ENCODE data around the gene NAA10.

GRCh38 chrX:153957224-153957623, 22.4 kb upstream of the NAA10 start:
- TF ChIP-seq, protein P1, sequence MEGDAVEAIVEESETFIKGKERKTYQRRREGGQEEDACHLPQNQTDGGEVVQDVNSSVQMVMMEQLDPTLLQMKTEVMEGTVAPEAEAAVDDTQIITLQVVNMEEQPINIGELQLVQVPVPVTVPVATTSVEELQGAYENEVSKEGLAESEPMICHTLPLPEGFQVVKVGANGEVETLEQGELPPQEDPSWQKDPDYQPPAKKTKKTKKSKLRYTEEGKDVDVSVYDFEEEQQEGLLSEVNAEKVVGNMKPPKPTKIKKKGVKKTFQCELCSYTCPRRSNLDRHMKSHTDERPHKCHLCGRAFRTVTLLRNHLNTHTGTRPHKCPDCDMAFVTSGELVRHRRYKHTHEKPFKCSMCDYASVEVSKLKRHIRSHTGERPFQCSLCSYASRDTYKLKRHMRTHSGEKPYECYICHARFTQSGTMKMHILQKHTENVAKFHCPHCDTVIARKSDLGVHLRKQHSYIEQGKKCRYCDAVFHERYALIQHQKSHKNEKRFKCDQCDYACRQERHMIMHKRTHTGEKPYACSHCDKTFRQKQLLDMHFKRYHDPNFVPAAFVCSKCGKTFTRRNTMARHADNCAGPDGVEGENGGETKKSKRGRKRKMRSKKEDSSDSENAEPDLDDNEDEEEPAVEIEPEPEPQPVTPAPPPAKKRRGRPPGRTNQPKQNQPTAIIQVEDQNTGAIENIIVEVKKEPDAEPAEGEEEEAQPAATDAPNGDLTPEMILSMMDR (IDR thresholded peaks at IDR 0.05; ENCODE audit: poor library complexity, severe bottlenecking) = no peak
- TF ChIP-seq TAF1 (IDR thresholded peaks at IDR 0.05; ENCODE audit: low read depth) (no peak), EZH2 (IDR thresholded peaks at IDR 0.05; ENCODE audit: borderline replicate concordance, insufficient read depth, low read length, poor library complexity, severe bottlenecking) (no peak), EP300 (conservative IDR thresholded peaks at IDR 0.05; ENCODE audit: poor library complexity, severe bottlenecking) (no peak), RAD21 (conservative IDR thresholded peaks at IDR 0.05) (no peak)
